Neural cell (in vitro differentiated cells): ENCODE measurements around the gene LRRC27. TPM values are rescaled to one million over a fixed set of nuclear protein-coding genes. Genes with fewer than 3 reads are reported as not detected.

Experiments
- H2AFZ ChIP-seq: fragments of 200-600, 300-800 bp; sonication (generic), shearing (Covaris generic); 2 replicates; pipeline ENCODE4 v1.6.0; 2014; ENCODE audit warnings: low read depth, mild to moderate bottlenecking, antibody characterized with exemption, low read length, moderate library complexity
- H3F3A ChIP-seq: fragments of 200-600 bp; shearing (Covaris generic); 2 replicates; pipeline ENCODE4 v1.6.1; 2016; ENCODE audit warnings: mild to moderate bottlenecking, moderate library complexity, mixed read lengths, antibody characterized with exemption, low read length; ENCODE audit not compliant: insufficient read depth, poor library complexity, severe bottlenecking
- H3K27ac ChIP-seq: fragments of 200-600, 300-800 bp; sonication (generic), shearing (Covaris generic); 2 replicates; pipeline ENCODE4 v1.5.1; 2014; ENCODE audit warnings: mild to moderate bottlenecking, low read length, moderate library complexity
- H3K27me3 ChIP-seq: fragments of 300-800, 200-600 bp; sonication (generic), shearing (Covaris generic); 2 replicates; pipeline ENCODE4 v1.6.0; 2014; ENCODE audit warnings: mild to moderate bottlenecking, low read depth, low read length, moderate library complexity; ENCODE audit not compliant: insufficient read depth
- H3K36me3 ChIP-seq: fragments of 300-800, 200-600 bp; sonication (generic), shearing (Covaris generic); 2 replicates; pipeline ENCODE4 v1.5.1; 2014; ENCODE audit warnings: mild to moderate bottlenecking, antibody characterized with exemption, low read length, moderate library complexity; ENCODE audit not compliant: insufficient read depth
- H3K4me2 ChIP-seq: fragments of 300-800, 200-600 bp; sonication (generic), shearing (Covaris generic); 2 replicates; pipeline ENCODE4 v1.6.0; 2014; ENCODE audit warnings: mild to moderate bottlenecking, low read length
- H3K4me3 ChIP-seq: fragments of 300-800, 200-600 bp; sonication (generic), shearing (Covaris generic); 2 replicates; pipeline ENCODE4 v1.5.1; 2014; ENCODE audit warnings: mild to moderate bottlenecking, low read length, moderate library complexity
- H3K79me2 ChIP-seq: fragments of 200-600 bp; shearing (Covaris generic); replicated peaks from 2 replicates; pipeline ENCODE4 v1.6.0; 2014; ENCODE audit warnings: mild to moderate bottlenecking, low read length, moderate library complexity; ENCODE audit not compliant: insufficient read depth
- H3K9ac ChIP-seq: fragments of 300-800, 200-600 bp; sonication (generic), shearing (Covaris generic); 2 replicates; pipeline ENCODE4 v1.6.1; 2016; ENCODE audit warnings: mild to moderate bottlenecking, low read length, mixed read lengths
- H3K9me2 ChIP-seq: fragments of 200-600 bp; shearing (Covaris generic); 2 replicates; pipeline ENCODE4 v1.6.1; 2016; ENCODE audit warnings: mild to moderate bottlenecking, low read length, mixed read lengths; ENCODE audit not compliant: insufficient read depth
- H3K9me3 ChIP-seq: fragments of 200-600, 300-800 bp; sonication (generic), shearing (Covaris generic); 2 replicates; pipeline ENCODE4 v1.6.1; 2016; ENCODE audit warnings: mild to moderate bottlenecking, mixed run types, low read length, moderate library complexity, mixed read lengths
- H4K20me1 ChIP-seq: fragments of 200-600 bp; shearing (Covaris generic); 2 replicates; pipeline ENCODE4 v1.6.1; 2016; ENCODE audit warnings: mild to moderate bottlenecking, mixed run types; ENCODE audit not compliant: insufficient read depth
- EP300 ChIP-seq: fragments of 450-650 bp; conservative IDR thresholded peaks from 2 replicates; pipeline ENCODE4 v1.6.1; 2014; ENCODE audit warnings: antibody characterized with exemption, mild to moderate bottlenecking, moderate library complexity; ENCODE audit not compliant: poor library complexity, severe bottlenecking
- EZH2 ChIP-seq: fragments of 200-600, 300-800 bp; shearing (Covaris generic), sonication (generic); IDR thresholded peaks from 2 replicates; pipeline ENCODE4 v1.6.1; 2014; ENCODE audit warnings: antibody characterized with exemption, low read length, borderline replicate concordance, mild to moderate bottlenecking; ENCODE audit not compliant: insufficient read depth, poor library complexity, severe bottlenecking
- MXI1 ChIP-seq: fragments of 450-650 bp; conservative IDR thresholded peaks from 2 replicates; pipeline ENCODE4 v1.6.1; 2014; ENCODE audit warnings: antibody characterized with exemption, mild to moderate bottlenecking; ENCODE audit not compliant: poor library complexity, severe bottlenecking
- POLR2AphosphoS5 ChIP-seq: IDR thresholded peaks from 2 replicates; pipeline ENCODE4 v1.6.1; 2012
- RAD21 ChIP-seq: fragments of 450-650 bp; conservative IDR thresholded peaks from 2 replicates; pipeline ENCODE4 v1.6.1; 2014; ENCODE audit warnings: antibody characterized with exemption, mild to moderate bottlenecking, moderate library complexity
- SMC3 ChIP-seq: fragments of 450-650 bp; conservative IDR thresholded peaks from 2 replicates; pipeline ENCODE4 v1.6.1; 2014; ENCODE audit warnings: antibody characterized with exemption, mild to moderate bottlenecking, moderate library complexity; ENCODE audit not compliant: poor library complexity
- TAF1 ChIP-seq: IDR thresholded peaks from 2 replicates; pipeline ENCODE4 v1.6.1; 2012; ENCODE audit warnings: low read depth
- polyA plus RNA-seq: library from polyadenylated mRNA; depleted of rRNA; stranded (reverse); fragments of >200 nt; gene quantifications from 2 replicates; pipeline ENCODE4 v1.2.3, GENCODE V29; 2014
- TF ChIP-seq, protein P1 (sequence below): IDR thresholded peaks from 2 replicates; pipeline ENCODE4 v1.6.1; 2012; ENCODE audit warnings: borderline replicate concordance
- TF ChIP-seq, protein P2 (sequence below): fragments of 450-650 bp; IDR thresholded peaks from 2 replicates; pipeline ENCODE4 v1.5.1; 2014; ENCODE audit warnings: antibody characterized with exemption, mild to moderate bottlenecking, moderate library complexity; ENCODE audit not compliant: poor library complexity, severe bottlenecking

The LRRC27 gene
- polyA plus RNA-seq, 1 donor from 2014 or later: 26.7 TPM

DNA sequence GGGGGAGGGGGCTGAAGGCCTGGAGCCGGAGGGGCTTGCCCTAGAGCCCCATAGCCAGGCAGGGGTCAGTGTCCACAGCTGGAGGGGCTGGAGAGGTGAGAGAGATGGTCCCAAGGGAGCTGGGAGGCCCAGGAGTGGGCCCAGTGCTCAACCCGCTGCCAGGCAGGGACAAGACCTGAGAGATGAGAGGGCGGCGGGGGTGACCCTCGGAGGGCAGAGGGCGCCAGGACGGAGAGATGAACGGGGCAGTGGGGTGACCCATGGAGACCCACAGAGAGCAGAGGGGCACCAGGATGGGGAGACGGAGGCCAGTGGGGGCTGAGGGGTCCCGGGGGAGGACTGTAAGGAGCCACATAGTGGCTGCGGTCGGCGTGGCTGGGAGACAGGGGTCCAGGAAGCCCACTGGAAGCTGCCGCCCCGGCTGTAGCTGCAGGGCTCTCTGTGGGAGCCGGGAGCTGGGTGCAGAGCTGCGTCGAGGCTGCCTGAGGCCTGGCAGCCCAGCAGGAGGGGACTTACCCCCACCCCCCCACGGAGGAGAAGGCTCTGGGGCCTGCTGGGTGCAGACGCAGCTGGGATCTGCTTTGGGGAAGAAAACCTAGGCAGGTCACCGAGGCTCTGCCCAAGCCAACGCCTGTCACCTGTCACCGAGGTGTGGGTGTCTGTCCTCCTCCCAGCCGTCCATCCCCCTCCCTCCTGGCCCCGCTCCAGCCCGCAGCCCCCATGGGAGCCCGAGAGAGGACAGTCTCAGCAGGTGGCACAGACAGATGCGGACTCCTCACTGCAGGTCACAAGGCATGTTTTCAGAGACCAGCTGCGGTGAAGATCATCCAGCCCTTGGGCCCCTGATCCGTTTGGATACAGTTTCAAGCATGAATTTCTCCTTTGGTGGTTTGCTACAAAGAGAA, 90.1 kb downstream of the LRRC27 start:
- H3K9me2 ChIP-seq: no peaks in the 10 kb centered on the region
- no peaks in the 10 kb centered on the region for H4K20me1 ChIP-seq
- no peaks in the 10 kb centered on the region for H3K36me3 ChIP-seq
- TF ChIP-seq EZH2 (no peak), SMC3 (no peak), RAD21 (no peak), MXI1 (no peak), TAF1 (no peak), POLR2AphosphoS5 (no peak), EP300 (no peak)
- TF ChIP-seq, protein P1, sequence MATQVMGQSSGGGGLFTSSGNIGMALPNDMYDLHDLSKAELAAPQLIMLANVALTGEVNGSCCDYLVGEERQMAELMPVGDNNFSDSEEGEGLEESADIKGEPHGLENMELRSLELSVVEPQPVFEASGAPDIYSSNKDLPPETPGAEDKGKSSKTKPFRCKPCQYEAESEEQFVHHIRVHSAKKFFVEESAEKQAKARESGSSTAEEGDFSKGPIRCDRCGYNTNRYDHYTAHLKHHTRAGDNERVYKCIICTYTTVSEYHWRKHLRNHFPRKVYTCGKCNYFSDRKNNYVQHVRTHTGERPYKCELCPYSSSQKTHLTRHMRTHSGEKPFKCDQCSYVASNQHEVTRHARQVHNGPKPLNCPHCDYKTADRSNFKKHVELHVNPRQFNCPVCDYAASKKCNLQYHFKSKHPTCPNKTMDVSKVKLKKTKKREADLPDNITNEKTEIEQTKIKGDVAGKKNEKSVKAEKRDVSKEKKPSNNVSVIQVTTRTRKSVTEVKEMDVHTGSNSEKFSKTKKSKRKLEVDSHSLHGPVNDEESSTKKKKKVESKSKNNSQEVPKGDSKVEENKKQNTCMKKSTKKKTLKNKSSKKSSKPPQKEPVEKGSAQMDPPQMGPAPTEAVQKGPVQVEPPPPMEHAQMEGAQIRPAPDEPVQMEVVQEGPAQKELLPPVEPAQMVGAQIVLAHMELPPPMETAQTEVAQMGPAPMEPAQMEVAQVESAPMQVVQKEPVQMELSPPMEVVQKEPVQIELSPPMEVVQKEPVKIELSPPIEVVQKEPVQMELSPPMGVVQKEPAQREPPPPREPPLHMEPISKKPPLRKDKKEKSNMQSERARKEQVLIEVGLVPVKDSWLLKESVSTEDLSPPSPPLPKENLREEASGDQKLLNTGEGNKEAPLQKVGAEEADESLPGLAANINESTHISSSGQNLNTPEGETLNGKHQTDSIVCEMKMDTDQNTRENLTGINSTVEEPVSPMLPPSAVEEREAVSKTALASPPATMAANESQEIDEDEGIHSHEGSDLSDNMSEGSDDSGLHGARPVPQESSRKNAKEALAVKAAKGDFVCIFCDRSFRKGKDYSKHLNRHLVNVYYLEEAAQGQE: no peak
- TF ChIP-seq, protein P2, sequence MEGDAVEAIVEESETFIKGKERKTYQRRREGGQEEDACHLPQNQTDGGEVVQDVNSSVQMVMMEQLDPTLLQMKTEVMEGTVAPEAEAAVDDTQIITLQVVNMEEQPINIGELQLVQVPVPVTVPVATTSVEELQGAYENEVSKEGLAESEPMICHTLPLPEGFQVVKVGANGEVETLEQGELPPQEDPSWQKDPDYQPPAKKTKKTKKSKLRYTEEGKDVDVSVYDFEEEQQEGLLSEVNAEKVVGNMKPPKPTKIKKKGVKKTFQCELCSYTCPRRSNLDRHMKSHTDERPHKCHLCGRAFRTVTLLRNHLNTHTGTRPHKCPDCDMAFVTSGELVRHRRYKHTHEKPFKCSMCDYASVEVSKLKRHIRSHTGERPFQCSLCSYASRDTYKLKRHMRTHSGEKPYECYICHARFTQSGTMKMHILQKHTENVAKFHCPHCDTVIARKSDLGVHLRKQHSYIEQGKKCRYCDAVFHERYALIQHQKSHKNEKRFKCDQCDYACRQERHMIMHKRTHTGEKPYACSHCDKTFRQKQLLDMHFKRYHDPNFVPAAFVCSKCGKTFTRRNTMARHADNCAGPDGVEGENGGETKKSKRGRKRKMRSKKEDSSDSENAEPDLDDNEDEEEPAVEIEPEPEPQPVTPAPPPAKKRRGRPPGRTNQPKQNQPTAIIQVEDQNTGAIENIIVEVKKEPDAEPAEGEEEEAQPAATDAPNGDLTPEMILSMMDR: no peak
- H3K9me3 ChIP-seq: no peaks in the 10 kb centered on the region
- H3K9ac ChIP-seq: no peak overlapping the region
- H2AFZ ChIP-seq: no peak overlapping the region
- no peak overlapping the region for H3K27ac ChIP-seq
- H3F3A ChIP-seq: no peaks in the 10 kb centered on the region
- H3K4me3 ChIP-seq: no peak overlapping the region
- no peaks in the 10 kb centered on the region for H3K27me3 ChIP-seq
- H3K79me2 ChIP-seq: no peaks in the 10 kb centered on the region
- H3K4me2 ChIP-seq: no peak overlapping the region

DNA sequence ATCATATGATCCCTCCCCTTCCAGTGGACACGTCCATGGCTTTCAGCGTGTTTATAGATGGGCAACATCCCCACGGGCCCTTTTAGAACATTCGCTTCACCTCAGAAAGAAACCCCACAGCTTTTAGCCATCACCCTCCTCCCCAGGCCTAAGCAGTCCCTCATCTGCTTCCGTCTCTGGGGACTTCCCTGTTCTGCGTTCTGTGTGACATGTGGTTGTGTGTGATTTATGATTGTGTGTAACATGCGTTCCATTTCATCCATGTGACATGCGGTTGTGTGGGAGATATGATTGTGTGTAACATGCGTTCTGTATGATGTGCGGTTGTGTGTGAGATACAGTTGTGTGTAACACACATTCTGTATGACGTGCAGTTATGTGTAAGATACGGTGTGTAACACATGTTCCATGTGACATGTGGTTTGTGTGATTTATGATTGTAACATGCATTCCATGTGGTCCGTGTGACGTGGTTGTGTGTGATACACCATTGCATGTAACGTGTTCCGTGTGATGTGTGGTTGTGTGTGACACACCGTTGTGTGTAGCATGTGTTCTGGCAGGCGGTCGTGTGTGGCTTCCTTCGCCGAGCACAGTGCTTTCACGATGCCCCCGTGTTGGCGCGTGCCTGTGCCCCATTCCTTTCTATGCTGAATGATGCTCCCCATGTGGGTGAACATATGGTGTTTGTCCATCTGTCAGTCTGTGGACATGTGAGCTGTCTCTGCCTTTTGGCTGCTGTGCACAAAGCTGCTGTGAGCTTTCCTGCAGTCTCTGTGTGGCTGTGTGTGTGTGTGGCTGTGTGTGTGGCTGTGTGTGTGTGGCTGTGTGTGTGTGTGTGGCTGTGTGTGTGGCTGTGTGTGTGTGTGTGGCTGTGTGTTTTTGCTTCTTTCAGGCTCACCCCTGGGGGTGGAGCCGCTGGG, 91.2 kb downstream of the LRRC27 start:
- H3K9me2 ChIP-seq: no peaks in the 10 kb centered on the region
- H3K9me3 ChIP-seq: no peaks in the 10 kb centered on the region
- H3F3A ChIP-seq: no peaks in the 10 kb centered on the region
- no peak overlapping the region for H3K4me3 ChIP-seq
- no peak overlapping the region for H3K27ac ChIP-seq
- no peaks in the 10 kb centered on the region for H3K79me2 ChIP-seq
- TF ChIP-seq, protein P2: no peak
- TF ChIP-seq EP300 (no peak), SMC3 (no peak), POLR2AphosphoS5 (no peak), EZH2 (no peak), RAD21 (no peak), MXI1 (no peak)
- TF ChIP-seq, protein P1: no peak
- no peak overlapping the region for H3K4me2 ChIP-seq
- no peak overlapping the region for H2AFZ ChIP-seq
- no peaks in the 10 kb centered on the region for H4K20me1 ChIP-seq
- H3K36me3 ChIP-seq: no peaks in the 10 kb centered on the region
- no peaks in the 10 kb centered on the region for H3K27me3 ChIP-seq
- no peak overlapping the region for H3K9ac ChIP-seq
